ENCODE measurements around the gene MT1F.

MT1F gene

GRCh38 chr16:56681939-56682702 lies 24.4 kb downstream of the MT1F start, which contains the start of gene MT1X:
Gene MT1X (plus strand): TSS chr16:56682470. CDS start chr16:56682541, 71 bp downstream.
- H3K27ac ChIP-seq: peak within 1 kb of the TSS; percentile 81
- TF ChIP-seq CTCF (conservative IDR thresholded peaks at IDR 0.05): no peak

GRCh38 chr16:56682703-56683397 lies 25.1 kb downstream of the MT1F start:
- TF ChIP-seq CTCF (conservative IDR thresholded peaks at IDR 0.05): no peak
- H3K27ac ChIP-seq: peak overlapping the region; percentile 81

- TF ChIP-seq CTCF (conservative IDR thresholded peaks at IDR 0.05): no peak
Measured at GRCh38 chr16:56683424-56684172, 25.8 kb downstream of the MT1F start.

GRCh38 chr16:56684256-56684925 lies 26.6 kb downstream of the MT1F start:
- no peak for TF ChIP-seq CTCF (conservative IDR thresholded peaks at IDR 0.05)
- H3K27ac ChIP-seq: no peak overlapping the region

More at GRCh38 chr16:56683424-56684172, 25.8 kb downstream of the MT1F start:
- H3K27ac ChIP-seq: peak overlapping the region; percentile 81; the same call in 1 of the 2 replicates

- no peak overlapping the region for H3K27ac ChIP-seq
- no peak for TF ChIP-seq CTCF (conservative IDR thresholded peaks at IDR 0.05)
Measured at GRCh38 chr16:56684926-56685590, 27.3 kb downstream of the MT1F start.

- H3K27ac ChIP-seq: no peak overlapping the region
- no peak for TF ChIP-seq CTCF (conservative IDR thresholded peaks at IDR 0.05)
Measured at GRCh38 chr16:56686758-56687157, 29.0 kb downstream of the MT1F start.
